Endodermal cell (in vitro differentiated cells): ENCODE data around the gene CRMP1. TPM values are rescaled to one million over a fixed set of nuclear protein-coding genes. Genes with fewer than 3 reads are reported as not detected.

Experiments used
- DNase-seq: peaks from one replicate; pipeline ENCODE4 v3.0.0-alpha.2; 2017
- H3K27ac ChIP-seq: 2 replicates; pipeline ENCODE4 v1.5.1; 2013; ENCODE audit warnings: mild to moderate bottlenecking, low read depth, low read length, moderate library complexity
- H3K27me3 ChIP-seq: 2 replicates; pipeline ENCODE4 v1.6.1; 2013; ENCODE audit warnings: mild to moderate bottlenecking, low read length, moderate library complexity; ENCODE audit not compliant: insufficient read depth, control insufficient read depth, poor library complexity, severe bottlenecking
- H3K36me3 ChIP-seq: 2 replicates; pipeline ENCODE4 v1.7.0; 2013; ENCODE audit warnings: mild to moderate bottlenecking, low read length, moderate library complexity; ENCODE audit not compliant: control insufficient read depth, insufficient read depth
- H3K4me1 ChIP-seq: one replicate; pipeline ENCODE4 v1.7.0; 2013; ENCODE audit warnings: low read length; ENCODE audit not compliant: control insufficient read depth, insufficient read depth
- H3K4me3 ChIP-seq: 2 replicates; pipeline ENCODE4 v1.5.1; 2013; ENCODE audit warnings: mild to moderate bottlenecking, low read length, moderate library complexity
- H3K9ac ChIP-seq: 2 replicates; pipeline ENCODE4 v1.6.1; 2013; ENCODE audit warnings: mild to moderate bottlenecking, low read length, moderate library complexity; ENCODE audit not compliant: poor library complexity, severe bottlenecking; ENCODE audit errors: extremely low read depth
- H3K9me3 ChIP-seq: 2 replicates; pipeline ENCODE4 v1.6.1; 2013; ENCODE audit warnings: mild to moderate bottlenecking, low read length, moderate library complexity; ENCODE audit not compliant: control insufficient read depth
- H3K27ac Mint-ChIP-seq: 2 replicates; pipeline ENCODE4 v1.8.0; 2020; ENCODE audit warnings: mixed read lengths
- H3K27me3 Mint-ChIP-seq: 2 replicates; pipeline ENCODE4 v1.8.0; 2021; ENCODE audit warnings: mild to moderate bottlenecking, mixed read lengths; ENCODE audit not compliant: insufficient read depth
- H3K36me3 Mint-ChIP-seq: 2 replicates; pipeline ENCODE4 v1.8.0; 2020; ENCODE audit warnings: low read depth, mixed read lengths
- H3K4me1 Mint-ChIP-seq: 2 replicates; pipeline ENCODE4 v1.8.0; 2020; ENCODE audit warnings: mixed read lengths
- H3K4me3 Mint-ChIP-seq: 2 replicates; pipeline ENCODE4 v1.8.0; 2020; ENCODE audit warnings: mild to moderate bottlenecking, moderate library complexity, mixed read lengths
- H3K9me3 Mint-ChIP-seq: 2 replicates; pipeline ENCODE4 v1.8.0; 2020; ENCODE audit warnings: mild to moderate bottlenecking, mixed read lengths
- WGBS, 2 experiments: methylation state at CpG; one replicate each; pipeline versions ENCODE4 v1.1.5 to v1.1.7; 2013; ENCODE audit warnings: missing lambda C conversion rate in 2 of 2, mixed read lengths in 1 of 2; ENCODE audit not compliant: insufficient coverage in 1 of 2, insufficient read length in 1 of 2; 5-methylcytosine and 5-hydroxymethylcytosine counted together
- total RNA-seq, 2 donors: library from RNA; stranded (reverse); fragmentation: NEBNext Ultra II Directional in 1 of 2; extraction: Animal tissue kit (Norgen Biotek cat#: 25700) in 1 of 2; gene quantifications; 2 replicates in 1 of 2; 3 replicates in 1 of 2; pipeline ENCODE4 v1.2.1, GENCODE V29; 2021
- TF ChIP-seq, protein P1 (sequence below): fragments of 200-600 bp; sonication (generic); conservative IDR thresholded peaks from 2 replicates; pipeline ENCODE4 v1.5.0; 2021; ENCODE audit warnings: antibody characterized with exemption, mild to moderate bottlenecking

The CRMP1 gene
- total RNA-seq, 2 donors from 2014 or later, result 40.0 to 64.9 TPM

- Histone ChIP-seq H3K4me3 (peak overlapping the region; percentile 61), H3K27me3 (peaks cover 31% of the 10 kb centered on the region), H3K9me3 (peaks cover 46% of the 10 kb centered on the region), H3K36me3 (peaks cover 20% of the 10 kb centered on the region), H3K27ac (no peak overlapping the region), H3K9ac (no peak overlapping the region), H3K4me1 (peaks cover 13% of the 10 kb centered on the region)
- TF ChIP-seq, protein P1, sequence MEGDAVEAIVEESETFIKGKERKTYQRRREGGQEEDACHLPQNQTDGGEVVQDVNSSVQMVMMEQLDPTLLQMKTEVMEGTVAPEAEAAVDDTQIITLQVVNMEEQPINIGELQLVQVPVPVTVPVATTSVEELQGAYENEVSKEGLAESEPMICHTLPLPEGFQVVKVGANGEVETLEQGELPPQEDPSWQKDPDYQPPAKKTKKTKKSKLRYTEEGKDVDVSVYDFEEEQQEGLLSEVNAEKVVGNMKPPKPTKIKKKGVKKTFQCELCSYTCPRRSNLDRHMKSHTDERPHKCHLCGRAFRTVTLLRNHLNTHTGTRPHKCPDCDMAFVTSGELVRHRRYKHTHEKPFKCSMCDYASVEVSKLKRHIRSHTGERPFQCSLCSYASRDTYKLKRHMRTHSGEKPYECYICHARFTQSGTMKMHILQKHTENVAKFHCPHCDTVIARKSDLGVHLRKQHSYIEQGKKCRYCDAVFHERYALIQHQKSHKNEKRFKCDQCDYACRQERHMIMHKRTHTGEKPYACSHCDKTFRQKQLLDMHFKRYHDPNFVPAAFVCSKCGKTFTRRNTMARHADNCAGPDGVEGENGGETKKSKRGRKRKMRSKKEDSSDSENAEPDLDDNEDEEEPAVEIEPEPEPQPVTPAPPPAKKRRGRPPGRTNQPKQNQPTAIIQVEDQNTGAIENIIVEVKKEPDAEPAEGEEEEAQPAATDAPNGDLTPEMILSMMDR, result no peak
- no peak overlapping the region for H3K27ac Mint-ChIP-seq
- peaks cover 40% of the 10 kb centered on the region for H3K27me3 Mint-ChIP-seq
- peaks cover 39% of the 10 kb centered on the region for H3K9me3 Mint-ChIP-seq
- H3K4me1 Mint-ChIP-seq, result peaks cover 19% of the 10 kb centered on the region
- no peak for DNase-seq
- peaks cover 41% of the 10 kb centered on the region for H3K36me3 Mint-ChIP-seq
- WGBS, 2 experiments, result 91 to 100% methylated on average over 1 of the region's 1 CpG
- H3K4me3 Mint-ChIP-seq, result no peak overlapping the region
Measured at GRCh38 chr4:5776510-5776909, 116.4 kb downstream of the CRMP1 start.

- H3K4me1 Mint-ChIP-seq, result peaks cover 19% of the 10 kb centered on the region
- peak; percentile 78 for DNase-seq
- H3K27me3 ChIP-seq, result peaks cover 44% of the 10 kb centered on the region
- no peak overlapping the region for H3K4me3 ChIP-seq
- peaks cover 28% of the 10 kb centered on the region for H3K36me3 ChIP-seq
- no peak overlapping the region for H3K4me3 Mint-ChIP-seq
- peaks cover 50% of the 10 kb centered on the region for H3K36me3 Mint-ChIP-seq
- H3K9me3 ChIP-seq, result peaks cover 56% of the 10 kb centered on the region
- TF ChIP-seq, protein P1, result no peak
- H3K9ac ChIP-seq, result no peak overlapping the region
- 65 to 70% methylated on average over 2 of the region's 2 CpGs for WGBS, 2 experiments
- peaks cover 58% of the 10 kb centered on the region for H3K9me3 Mint-ChIP-seq
- H3K27ac Mint-ChIP-seq, result peak overlapping the region; percentile 41
- peaks cover 50% of the 10 kb centered on the region for H3K27me3 Mint-ChIP-seq
- peaks cover 13% of the 10 kb centered on the region for H3K4me1 ChIP-seq
- no peak overlapping the region for H3K27ac ChIP-seq
Measured at GRCh38 chr4:5774416-5775036, 118.4 kb downstream of the CRMP1 start.

DNA sequence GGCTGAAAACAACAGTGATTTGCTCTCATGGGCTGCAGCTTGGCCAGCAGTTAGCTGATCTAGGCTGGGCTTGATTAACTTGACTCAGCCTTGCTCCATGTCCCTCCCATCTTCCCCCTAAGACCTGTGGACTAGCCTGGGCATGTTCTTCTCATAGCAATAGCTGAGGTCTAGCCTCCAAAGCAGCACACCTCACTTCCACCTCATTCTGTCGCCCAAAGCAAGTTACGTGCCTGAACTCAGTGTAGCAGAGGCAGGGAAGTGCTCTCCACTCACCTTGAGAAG lies 119.7 kb downstream of the CRMP1 start:
- H3K36me3 Mint-ChIP-seq, result peaks cover 63% of the 10 kb centered on the region
- DNase-seq, result peak; percentile 56
- H3K9me3 Mint-ChIP-seq, result peaks cover 68% of the 10 kb centered on the region
- H3K4me1 Mint-ChIP-seq, result peaks cover 19% of the 10 kb centered on the region
- Histone ChIP-seq H3K27me3 (peaks cover 44% of the 10 kb centered on the region), H3K27ac (no peak overlapping the region), H3K4me3 (no peak overlapping the region), H3K9me3 (peaks cover 69% of the 10 kb centered on the region), H3K4me1 (peaks cover 13% of the 10 kb centered on the region), H3K36me3 (peaks cover 35% of the 10 kb centered on the region), H3K9ac (no peak overlapping the region)
- peaks cover 59% of the 10 kb centered on the region for H3K27me3 Mint-ChIP-seq
- TF ChIP-seq, protein P1, result no peak
- 80 to 89% methylated on average over 1 to 2 of the region's 2 CpGs for WGBS, 2 experiments
- H3K27ac Mint-ChIP-seq, result no peak overlapping the region
- H3K4me3 Mint-ChIP-seq, result no peak overlapping the region
